SK-N-SH (cell line): Measurements from ENCODE around the gene ICA1.

Source experiments
- ELF1 ChIP-seq: IDR thresholded peaks from 2 replicates; pipeline ENCODE4 v1.4.0; 2012
- MEF2A ChIP-seq: IDR thresholded peaks from 2 replicates; pipeline ENCODE4 v1.4.0; 2012; ENCODE audit warnings: low read depth, borderline replicate concordance
- POLR2AphosphoS5 ChIP-seq: IDR thresholded peaks from 2 replicates; pipeline ENCODE4 v1.6.1; 2012; ENCODE audit warnings: low read depth, low read length
- RCOR1 ChIP-seq: fragments of 150-350 bp; IDR thresholded peaks from 2 replicates; pipeline ENCODE4 v1.6.1; 2017; ENCODE audit warnings: antibody characterized with exemption, low read length
- SIN3A ChIP-seq: IDR thresholded peaks from 2 replicates; pipeline ENCODE4 v1.6.1; 2012; ENCODE audit warnings: low read depth, mild to moderate bottlenecking, low read length, moderate library complexity, borderline replicate concordance
- YY1 ChIP-seq: IDR thresholded peaks from 2 replicates; pipeline ENCODE4 v1.4.0; 2012; ENCODE audit warnings: low read depth, mild to moderate bottlenecking
- TF ChIP-seq, protein P1 (sequence below): fragments of 200-600 bp; sonication (generic); IDR thresholded peaks from 2 replicates; pipeline ENCODE4 v1.6.1; 2017; ENCODE audit warnings: antibody characterized with exemption, mild to moderate bottlenecking, moderate library complexity
- TF ChIP-seq, protein P2 (sequence below): fragments of 150-350 bp; IDR thresholded peaks from 2 replicates; pipeline ENCODE4 v1.6.1; 2017; ENCODE audit warnings: antibody characterized with exemption, low read length, low read depth, borderline replicate concordance

DNA sequence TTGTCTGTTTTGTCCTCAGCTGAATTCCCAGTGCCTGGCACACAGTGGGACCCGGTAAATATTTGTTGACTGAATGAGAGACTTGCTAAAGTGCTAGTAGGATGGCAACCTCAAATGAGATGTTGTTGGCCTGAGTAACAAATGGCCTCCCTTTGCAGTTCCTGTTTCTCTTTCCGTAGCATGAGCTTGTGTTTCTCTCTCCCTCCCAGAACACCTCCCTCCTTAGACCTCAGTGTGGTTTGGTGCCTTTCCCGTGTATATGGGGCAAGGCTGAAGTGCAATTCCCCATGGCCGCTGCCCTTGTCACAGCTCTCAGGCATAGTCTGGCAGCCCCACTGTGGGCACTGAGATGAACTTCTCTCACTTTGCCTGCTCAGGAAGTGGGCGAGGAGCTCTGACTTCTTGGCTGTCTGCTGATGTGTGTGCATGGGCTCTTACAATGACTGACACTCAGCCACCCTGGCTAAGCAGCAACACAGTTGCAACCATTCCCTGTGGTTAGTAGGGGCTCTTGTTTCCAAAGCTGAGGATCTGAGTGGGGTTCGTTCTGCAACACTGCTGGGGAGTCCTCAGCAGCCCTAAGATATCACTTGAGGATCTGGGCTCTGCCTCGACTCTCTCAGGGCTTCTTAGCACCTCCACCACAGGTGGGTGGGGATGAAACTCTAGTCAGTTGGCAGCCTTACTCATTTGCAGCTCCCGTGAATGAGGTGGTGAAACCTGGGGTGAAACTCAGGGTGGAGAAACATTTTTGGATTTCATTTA, 136.1 kb downstream of the ICA1 start:
- TF ChIP-seq, protein P1, sequence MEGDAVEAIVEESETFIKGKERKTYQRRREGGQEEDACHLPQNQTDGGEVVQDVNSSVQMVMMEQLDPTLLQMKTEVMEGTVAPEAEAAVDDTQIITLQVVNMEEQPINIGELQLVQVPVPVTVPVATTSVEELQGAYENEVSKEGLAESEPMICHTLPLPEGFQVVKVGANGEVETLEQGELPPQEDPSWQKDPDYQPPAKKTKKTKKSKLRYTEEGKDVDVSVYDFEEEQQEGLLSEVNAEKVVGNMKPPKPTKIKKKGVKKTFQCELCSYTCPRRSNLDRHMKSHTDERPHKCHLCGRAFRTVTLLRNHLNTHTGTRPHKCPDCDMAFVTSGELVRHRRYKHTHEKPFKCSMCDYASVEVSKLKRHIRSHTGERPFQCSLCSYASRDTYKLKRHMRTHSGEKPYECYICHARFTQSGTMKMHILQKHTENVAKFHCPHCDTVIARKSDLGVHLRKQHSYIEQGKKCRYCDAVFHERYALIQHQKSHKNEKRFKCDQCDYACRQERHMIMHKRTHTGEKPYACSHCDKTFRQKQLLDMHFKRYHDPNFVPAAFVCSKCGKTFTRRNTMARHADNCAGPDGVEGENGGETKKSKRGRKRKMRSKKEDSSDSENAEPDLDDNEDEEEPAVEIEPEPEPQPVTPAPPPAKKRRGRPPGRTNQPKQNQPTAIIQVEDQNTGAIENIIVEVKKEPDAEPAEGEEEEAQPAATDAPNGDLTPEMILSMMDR: no peak
- no peak for TF ChIP-seq SIN3A
- no peak for TF ChIP-seq ELF1
- no peak for TF ChIP-seq YY1
- TF ChIP-seq, protein P2, sequence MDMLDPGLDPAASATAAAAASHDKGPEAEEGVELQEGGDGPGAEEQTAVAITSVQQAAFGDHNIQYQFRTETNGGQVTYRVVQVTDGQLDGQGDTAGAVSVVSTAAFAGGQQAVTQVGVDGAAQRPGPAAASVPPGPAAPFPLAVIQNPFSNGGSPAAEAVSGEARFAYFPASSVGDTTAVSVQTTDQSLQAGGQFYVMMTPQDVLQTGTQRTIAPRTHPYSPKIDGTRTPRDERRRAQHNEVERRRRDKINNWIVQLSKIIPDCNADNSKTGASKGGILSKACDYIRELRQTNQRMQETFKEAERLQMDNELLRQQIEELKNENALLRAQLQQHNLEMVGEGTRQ: no peak
- no peak for TF ChIP-seq MEF2A
- TF ChIP-seq POLR2AphosphoS5: no peak
- no peak for TF ChIP-seq RCOR1
